Esophagus squamous epithelium (tissue), 5 donors: ENCODE results near the gene ASPA. TPM values are rescaled to one million over a fixed set of nuclear protein-coding genes. Genes with fewer than 3 reads are reported as not detected.

Experiments used
- DNase-seq: peaks from one replicate; lab custom pipeline; 2025; lab: John Stamatoyannopoulos, UW
- H3K27ac ChIP-seq, 4 donors: fragments of 200-600 bp; sonication (generic); one replicate each; pipeline ENCODE4 v1.5.1; 2016 to 2019; ENCODE audit warnings: mild to moderate bottlenecking in 1 of 4
- H3K27me3 ChIP-seq, 4 donors: fragments of 200-600 bp; sonication (generic); 1 replicate in 3 of 4; 2 replicates in 1 of 4; pipeline versions ENCODE4 v1.5.1 to v1.6.0; 2017 to 2021; ENCODE audit warnings: antibody characterized with exemption in 1 of 4
- H3K36me3 ChIP-seq, 3 donors: fragments of 200-600 bp; sonication (generic); one replicate each; pipeline ENCODE4 v1.5.1; 2016 to 2019
- H3K4me1 ChIP-seq, 3 donors: fragments of 200-600 bp; sonication (generic); one replicate each; pipeline ENCODE4 v1.5.1; 2017 to 2019
- H3K4me3 ChIP-seq, 4 donors: fragments of 200-600 bp; sonication (generic); 1 replicate in 3 of 4; 2 replicates in 1 of 4; pipeline ENCODE4 v1.5.1; 2016 to 2019; ENCODE audit warnings: mild to moderate bottlenecking in 2 of 4, moderate library complexity in 1 of 4
- H3K9me3 ChIP-seq, 3 donors: fragments of 200-600 bp; sonication (generic); one replicate each; pipeline ENCODE4 v1.5.1; 2016 to 2019
- CTCF ChIP-seq, 6 experiments: fragments of 450-650 bp in 4 of 6; fragments of 200-600 bp in 2 of 6; sonication (generic) in 2 of 6; IDR thresholded peaks; one replicate each; pipeline ENCODE4 v1.5.1; 2016 to 2019; ENCODE audit warnings: antibody characterized with exemption in 6 of 6, mild to moderate bottlenecking in 4 of 6, moderate library complexity in 4 of 6
- POLR2A ChIP-seq, 4 donors: fragments of 450-650 bp; IDR thresholded peaks; one replicate each; pipeline ENCODE4 v1.6.1; 2017; ENCODE audit warnings: antibody characterized with exemption in 4 of 4, mild to moderate bottlenecking in 4 of 4, moderate library complexity in 3 of 4
- WGBS, 2 donors: methylation state at CpG; one replicate each; pipeline ENCODE4 v1.1.5; 2018; 5-methylcytosine and 5-hydroxymethylcytosine counted together
- intact Hi-C: fragments of 100-400 bp; cut with DNase I; formaldehyde crosslinking; loops from one replicate; pipeline ENCODE4 v1.15.0; 2022
- total RNA-seq, 4 donors: library from RNA; depleted of rRNA; stranded (reverse); fragments of >200 nt; gene quantifications; one replicate each; pipeline ENCODE4 v1.1.0, GENCODE V29; 2016
- donor health status: DM: yes; HTN: yes; CAD: no.

The ASPA gene
- total RNA-seq, 4 donors from 2014 or later, result 0.22 to 0.76 (median 0.23) TPM; not detected in 1

- no peak for DNase-seq
- Histone ChIP-seq H3K36me3 (no peaks in the 10 kb centered on the region), H3K4me1 (peaks cover 0 to 16% (median 0%) of the 10 kb centered on the region in 3 donors), H3K27me3 (peaks cover 0 to 38% (median 0%) of the 10 kb centered on the region in 4 donors), H3K27ac (no peak overlapping the region), H3K4me3 (no peak overlapping the region), H3K9me3 (no peaks in the 10 kb centered on the region)
- TF ChIP-seq CTCF (IDR thresholded peaks at IDR 0.05) (no peak), POLR2A (IDR thresholded peaks at IDR 0.05) (no peak)
- intact Hi-C loops, result no loop called here
- WGBS, 2 donors, result 66 to 75% methylated on average over 5 of the region's 5 CpGs
These were observed 60.9 kb downstream of the ASPA start for GRCh38 chr17:3536716-3537115.

- no peak for DNase-seq
- Histone ChIP-seq H3K27me3 (peaks cover 0 to 39% (median 0%) of the 10 kb centered on the region in 4 donors), H3K9me3 (no peaks in the 10 kb centered on the region), H3K27ac (no peak overlapping the region), H3K4me1 (peaks cover 0 to 11% (median 0%) of the 10 kb centered on the region in 3 donors), H3K36me3 (no peaks in the 10 kb centered on the region), H3K4me3 (no peak overlapping the region)
- intact Hi-C loops, result no loop called here
- 68 to 77% methylated on average over 8 of the region's 8 CpGs for WGBS, 2 donors
- no peak for TF ChIP-seq POLR2A (IDR thresholded peaks at IDR 0.05)
- no peak for TF ChIP-seq CTCF (IDR thresholded peaks at IDR 0.05)
These were observed 64.2 kb downstream of the ASPA start for GRCh38 chr17:3539881-3540540.

GRCh38 chr17:3542410-3543088, 66.8 kb downstream of the ASPA start:
- 79 to 80% methylated on average over 12 of the region's 16 CpGs for WGBS, 2 donors
- Histone ChIP-seq H3K36me3 (no peaks in the 10 kb centered on the region), H3K9me3 (no peaks in the 10 kb centered on the region), H3K27me3 (peaks cover 0 to 25% (median 0%) of the 10 kb centered on the region in 4 donors), H3K4me1 (no peaks in the 10 kb centered on the region), H3K4me3 (no peak overlapping the region), H3K27ac (no peak overlapping the region)
- TF ChIP-seq CTCF (IDR thresholded peaks at IDR 0.05), result no peak
- no peak for TF ChIP-seq POLR2A (IDR thresholded peaks at IDR 0.05)
- no peak for DNase-seq
- intact Hi-C loops, result no loop called here

GRCh38 chr17:3543453-3543852, 67.7 kb downstream of the ASPA start:
- Histone ChIP-seq H3K4me3 (no peak overlapping the region), H3K36me3 (no peaks in the 10 kb centered on the region), H3K9me3 (no peaks in the 10 kb centered on the region), H3K27ac (no peak overlapping the region), H3K4me1 (no peaks in the 10 kb centered on the region), H3K27me3 (peaks cover 0 to 25% (median 0%) of the 10 kb centered on the region in 4 donors)
- TF ChIP-seq CTCF (IDR thresholded peaks at IDR 0.05) (no peak), POLR2A (IDR thresholded peaks at IDR 0.05) (no peak)
- WGBS, 2 donors, result 77 to 84% methylated on average over 10 of the region's 10 CpGs
- intact Hi-C loops, result no loop called here
- DNase-seq, result no peak

- Histone ChIP-seq H3K36me3 (no peaks in the 10 kb centered on the region), H3K4me3 (no peak overlapping the region), H3K27me3 (peaks cover 0 to 25% (median 0%) of the 10 kb centered on the region in 4 donors), H3K27ac (no peak overlapping the region), H3K4me1 (no peaks in the 10 kb centered on the region), H3K9me3 (no peaks in the 10 kb centered on the region)
- TF ChIP-seq CTCF (IDR thresholded peaks at IDR 0.05) (no peak), POLR2A (IDR thresholded peaks at IDR 0.05) (no peak)
- intact Hi-C loops, result no loop called here
- 75 to 82% methylated on average over 4 to 5 of the region's 5 CpGs for WGBS, 2 donors
- no peak for DNase-seq
These were observed 68.6 kb downstream of the ASPA start for GRCh38 chr17:3544365-3544764.
